CD4-positive, alpha-beta T cell treated with Interleukin-10 for 1 hour (primary cell): Measurements from ENCODE around the gene EPS8L2.
"Not testable (repeated sequence)": the region's sequence is repeated elsewhere in the genome, so short reads cannot be mapped to it uniquely, and the experiment has no call there.

Experiments
- DNase-seq: peaks from one replicate; pipeline ENCODE4 v3.0.0-alpha.2; 2020

Gene EPS8L2

GRCh38 chr11:705646-706438 lies at the start of gene EPS8L2:
TSS of gene EPS8L2 (plus strand) at chr11:706231. CDS start at chr11:709408, 3,177 bp downstream.
- no peak for DNase-seq

- DNase-seq = no peak
Observed at GRCh38 chr11:656426-656825, 49.6 kb upstream of the EPS8L2 start.

GRCh38 chr11:656866-657265 lies 49.2 kb upstream of the EPS8L2 start:
- no peak for DNase-seq

- no peak for DNase-seq
Observed at GRCh38 chr11:657691-658126, 48.3 kb upstream of the EPS8L2 start.

- DNase-seq = no peak
Observed at GRCh38 chr11:659532-660085, 46.4 kb upstream of the EPS8L2 start.

- no peak for DNase-seq
Observed at GRCh38 chr11:660281-660680, 45.8 kb upstream of the EPS8L2 start.

- no peak for DNase-seq
Observed at GRCh38 chr11:660681-661444, 45.2 kb upstream of the EPS8L2 start.

- DNase-seq = peak; percentile 42
Observed at GRCh38 chr11:662689-663274, 43.2 kb upstream of the EPS8L2 start.

- no peak for DNase-seq
Observed at GRCh38 chr11:665062-665703, 40.8 kb upstream of the EPS8L2 start.

GRCh38 chr11:665704-666281 lies 40.2 kb upstream of the EPS8L2 start:
- no peak for DNase-seq

GRCh38 chr11:673866-674265 lies 32.2 kb upstream of the EPS8L2 start:
- DNase-seq = no peak

- no peak for DNase-seq
Observed at GRCh38 chr11:674406-674805, 31.6 kb upstream of the EPS8L2 start.

- DNase-seq = no peak
Observed at GRCh38 chr11:678297-678696, 27.7 kb upstream of the EPS8L2 start.

GRCh38 chr11:679271-680207 lies 26.5 kb upstream of the EPS8L2 start:
- no peak for DNase-seq

GRCh38 chr11:680476-680875 lies 25.6 kb upstream of the EPS8L2 start:
- DNase-seq = no peak

GRCh38 chr11:680970-681369 lies 25.1 kb upstream of the EPS8L2 start:
- DNase-seq = no peak

- DNase-seq = no peak
Observed at GRCh38 chr11:686451-687243, 19.4 kb upstream of the EPS8L2 start.

- no peak for DNase-seq
Observed at GRCh38 chr11:687751-688150, 18.3 kb upstream of the EPS8L2 start.

GRCh38 chr11:688681-689080 lies 17.4 kb upstream of the EPS8L2 start:
- no peak for DNase-seq

GRCh38 chr11:689625-690024 lies 16.4 kb upstream of the EPS8L2 start:
- DNase-seq = no peak

GRCh38 chr11:690244-690643 lies 15.8 kb upstream of the EPS8L2 start:
- not testable (repeated sequence) for DNase-seq
